Lower leg skin (tissue), 3 donors: ENCODE measurements around the gene SLIT3.

ENCODE experiments used
- POLR2A ChIP-seq, 2 donors: fragments of 450-650 bp; IDR thresholded peaks; one replicate each; pipeline ENCODE4 v1.6.1; 2016 to 2017; ENCODE audit warnings: antibody characterized with exemption in 2 of 2, mild to moderate bottlenecking in 1 of 2, moderate library complexity in 1 of 2
- TF ChIP-seq, protein P1 (sequence below), 3 donors: fragments of 450-650 bp; IDR thresholded peaks; one replicate each; pipeline ENCODE4 v1.5.1; 2016; ENCODE audit warnings: antibody characterized with exemption in 3 of 3, mild to moderate bottlenecking in 3 of 3, moderate library complexity in 2 of 3

GRCh38 chr5:168964182-168964581, 336.8 kb downstream of the SLIT3 start:
- TF ChIP-seq, protein P1, sequence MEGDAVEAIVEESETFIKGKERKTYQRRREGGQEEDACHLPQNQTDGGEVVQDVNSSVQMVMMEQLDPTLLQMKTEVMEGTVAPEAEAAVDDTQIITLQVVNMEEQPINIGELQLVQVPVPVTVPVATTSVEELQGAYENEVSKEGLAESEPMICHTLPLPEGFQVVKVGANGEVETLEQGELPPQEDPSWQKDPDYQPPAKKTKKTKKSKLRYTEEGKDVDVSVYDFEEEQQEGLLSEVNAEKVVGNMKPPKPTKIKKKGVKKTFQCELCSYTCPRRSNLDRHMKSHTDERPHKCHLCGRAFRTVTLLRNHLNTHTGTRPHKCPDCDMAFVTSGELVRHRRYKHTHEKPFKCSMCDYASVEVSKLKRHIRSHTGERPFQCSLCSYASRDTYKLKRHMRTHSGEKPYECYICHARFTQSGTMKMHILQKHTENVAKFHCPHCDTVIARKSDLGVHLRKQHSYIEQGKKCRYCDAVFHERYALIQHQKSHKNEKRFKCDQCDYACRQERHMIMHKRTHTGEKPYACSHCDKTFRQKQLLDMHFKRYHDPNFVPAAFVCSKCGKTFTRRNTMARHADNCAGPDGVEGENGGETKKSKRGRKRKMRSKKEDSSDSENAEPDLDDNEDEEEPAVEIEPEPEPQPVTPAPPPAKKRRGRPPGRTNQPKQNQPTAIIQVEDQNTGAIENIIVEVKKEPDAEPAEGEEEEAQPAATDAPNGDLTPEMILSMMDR (IDR thresholded peaks at IDR 0.05): no peak
- no peak for TF ChIP-seq POLR2A (IDR thresholded peaks at IDR 0.05)
